Measurements from ENCODE around the gene S100A13. TPM values are rescaled to one million over a fixed set of nuclear protein-coding genes. Genes with fewer than 3 reads are reported as not detected.
"Not testable (repeated sequence)": the region's sequence is repeated elsewhere in the genome, so short reads cannot be mapped to it uniquely, and the experiment has no call there.

Gene S100A13
- total RNA-seq, 3 donors from 2014 or later: 163 to 221 (median 198) TPM

GRCh38 chr1:153578936-153579335, 48.4 kb downstream of the S100A13 start:
- no peak for TF ChIP-seq CTCF (IDR thresholded peaks at IDR 0.05)
- no peak for TF ChIP-seq POLR2A (IDR thresholded peaks at IDR 0.05)
- no peak for TF ChIP-seq POLR2AphosphoS5 (IDR thresholded peaks at IDR 0.05)
- intact Hi-C loops (cut with DNase I; ENCODE audit: low total_unique reads): loop anchor here (10.0 kb wide), 1 partner anchor 46 kb away; the partner anchor contains the start of genes S100A1 and S100A13
- H3K27me3 ChIP-seq: no peaks in the 10 kb centered on the region
- DNase-seq (ENCODE audit: low spot score in 2 of 2): no peak
- H3K4me1 ChIP-seq: no peaks in the 10 kb centered on the region
- no peaks in the 10 kb centered on the region for H3K36me3 ChIP-seq
- no peak overlapping the region for H3K27ac ChIP-seq
- H3K9me3 ChIP-seq: no peaks in the 10 kb centered on the region
- H3K4me3 ChIP-seq: no peak overlapping the region

DNA sequence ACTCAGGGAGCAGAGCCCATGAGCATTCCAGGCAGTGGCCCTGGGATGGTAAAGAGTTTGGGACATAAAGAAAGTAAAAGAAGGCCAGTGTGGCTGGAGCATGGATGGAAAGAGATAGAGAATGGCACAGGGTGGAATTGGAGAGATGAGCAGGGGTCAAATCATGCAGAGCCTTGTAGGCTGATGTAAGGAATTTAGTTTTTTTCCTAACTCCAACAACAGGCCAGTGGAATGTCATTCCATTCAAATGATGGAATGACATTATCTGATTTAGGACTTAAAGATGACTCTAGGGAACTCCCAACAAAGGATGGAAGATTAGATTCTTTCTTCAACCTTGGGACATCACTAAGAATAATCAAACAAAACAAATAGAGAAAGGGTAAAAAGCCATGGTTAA, 48.8 kb downstream of the S100A13 start:
- H3K9me3 ChIP-seq: no peaks in the 10 kb centered on the region
- no peak for DNase-seq (ENCODE audit: low spot score in 2 of 2)
- no peak overlapping the region for H3K4me3 ChIP-seq
- intact Hi-C loops (cut with DNase I; ENCODE audit: low total_unique reads): loop anchor here (10.0 kb wide), 1 partner anchor 46 kb away; the partner anchor contains the start of genes S100A1 and S100A13
- TF ChIP-seq POLR2A (IDR thresholded peaks at IDR 0.05) (no peak), CTCF (IDR thresholded peaks at IDR 0.05) (no peak), POLR2AphosphoS5 (IDR thresholded peaks at IDR 0.05) (no peak)
- no peaks in the 10 kb centered on the region for H3K4me1 ChIP-seq
- H3K27me3 ChIP-seq: no peaks in the 10 kb centered on the region
- H3K27ac ChIP-seq: no peak overlapping the region
- no peaks in the 10 kb centered on the region for H3K36me3 ChIP-seq

- intact Hi-C loops (cut with DNase I; ENCODE audit: low total_unique reads): loop anchor here (10.0 kb wide), 1 partner anchor 47 kb away; the partner anchor contains the start of genes S100A1 and S100A13
- no peak overlapping the region for H3K27ac ChIP-seq
- H3K4me3 ChIP-seq: no peak overlapping the region
- H3K9me3 ChIP-seq: no peaks in the 10 kb centered on the region
- DNase-seq (ENCODE audit: low spot score in 2 of 2): no peak
- no peaks in the 10 kb centered on the region for H3K4me1 ChIP-seq
- TF ChIP-seq POLR2AphosphoS5 (IDR thresholded peaks at IDR 0.05) (no peak), CTCF (IDR thresholded peaks at IDR 0.05) (no peak), POLR2A (IDR thresholded peaks at IDR 0.05) (no peak)
- no peaks in the 10 kb centered on the region for H3K27me3 ChIP-seq
- H3K36me3 ChIP-seq: no peaks in the 10 kb centered on the region
These were observed 49.7 kb downstream of the S100A13 start for GRCh38 chr1:153577624-153578051.

DNA sequence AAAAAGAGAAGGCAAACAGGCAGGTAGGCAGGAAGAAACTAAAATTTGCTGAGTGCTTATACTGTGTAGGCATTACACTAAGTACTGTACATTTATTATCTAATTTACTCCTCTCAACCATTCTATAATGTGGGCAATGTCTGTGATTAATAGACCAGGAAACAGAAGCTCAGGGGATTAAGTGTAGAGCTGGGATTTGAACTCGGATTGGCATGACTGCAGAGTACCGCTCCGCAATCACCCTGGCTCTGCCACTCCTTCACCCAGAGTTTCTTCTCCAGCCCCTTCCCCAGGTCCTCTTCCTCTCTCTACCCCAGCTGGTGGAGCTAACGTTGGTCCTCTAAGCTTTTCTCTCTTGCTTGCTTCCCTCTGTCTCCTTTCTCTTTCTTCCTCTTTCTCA, 50.2 kb downstream of the S100A13 start:
- H3K4me1 ChIP-seq: no peaks in the 10 kb centered on the region
- intact Hi-C loops (cut with DNase I; ENCODE audit: low total_unique reads): loop anchor here (10.0 kb wide), 1 partner anchor 48 kb away; the partner anchor contains the start of genes S100A1 and S100A13
- no peaks in the 10 kb centered on the region for H3K9me3 ChIP-seq
- no peak for TF ChIP-seq POLR2A (IDR thresholded peaks at IDR 0.05)
- TF ChIP-seq POLR2AphosphoS5 (IDR thresholded peaks at IDR 0.05): no peak
- TF ChIP-seq CTCF (IDR thresholded peaks at IDR 0.05): no peak
- no peaks in the 10 kb centered on the region for H3K36me3 ChIP-seq
- DNase-seq (ENCODE audit: low spot score in 2 of 2): no peak
- H3K27me3 ChIP-seq: no peaks in the 10 kb centered on the region
- H3K27ac ChIP-seq: no peak overlapping the region
- no peak overlapping the region for H3K4me3 ChIP-seq

GRCh38 chr1:153575497-153575896, 51.8 kb downstream of the S100A13 start:
- not testable (repeated sequence) for H3K9me3 ChIP-seq; DNase-seq (ENCODE audit: low spot score in 2 of 2); H3K4me3 ChIP-seq; H3K36me3 ChIP-seq; H3K27me3 ChIP-seq; H3K4me1 ChIP-seq; H3K27ac ChIP-seq
- intact Hi-C loops (cut with DNase I; ENCODE audit: low total_unique reads): loop anchor here (10.0 kb wide), 1 partner anchor 49 kb away; the partner anchor contains the start of genes S100A1 and S100A13

- H3K9me3 ChIP-seq; H3K36me3 ChIP-seq; H3K4me3 ChIP-seq; H3K27me3 ChIP-seq; H3K27ac ChIP-seq; H3K4me1 ChIP-seq; DNase-seq (ENCODE audit: low spot score in 2 of 2): not testable (repeated sequence)
- intact Hi-C loops (cut with DNase I; ENCODE audit: low total_unique reads): loop anchor here (10.0 kb wide), 1 partner anchor 50 kb away; the partner anchor contains the start of genes S100A1 and S100A13
These were observed 52.2 kb downstream of the S100A13 start for GRCh38 chr1:153575081-153575491.
